HCT116 (cell line): ENCODE measurements around the gene PRXL2C. TPM values are rescaled to one million over a fixed set of nuclear protein-coding genes. Genes with fewer than 3 reads are reported as not detected.

Source experiments
- ATAC-seq: fragments of 200-7000 bp; cut with Tn5 transposase; 2 replicates; pipeline ENCODE4 v1.9.1; 2020; ENCODE audit warnings: mild to moderate bottlenecking, moderate library complexity
- BruUV-seq: library from RNA; stranded (reverse); fragments of 400-500 nt; replicated peaks from 2 replicates; lab custom pipeline; 2021; lab: Mats Ljungman, UMichigan
- CTCF ChIA-PET: fragments of 300-600 bp; sonication (Branson Sonifier 250); formaldehyde crosslinking; loops from one replicate; lab custom pipeline; 2021; ENCODE audit warnings: antibody characterized with exemption; lab: Charles Lee
- POLR2A ChIA-PET: fragments of 300-600, 350-600 bp; sonication (Branson Sonifier 250); formaldehyde crosslinking; loops from one replicate; lab custom pipeline; 2021; ENCODE audit warnings: antibody characterized with exemption; lab: Charles Lee
- RAD21 ChIA-PET, 2 experiments: fragments of 300-600 bp; sonication (Branson Sonifier 250); formaldehyde crosslinking; loops; one replicate each; lab custom pipeline; 2023; ENCODE audit warnings: low total read pairs in 2 of 2; ENCODE audit not compliant: uncharacterized antibody in 2 of 2, unreplicated experiment in 2 of 2, low non-redundant PET in 1 of 2; lab: Charles Lee
- DNase-seq: peaks from one replicate; pipeline ENCODE4 v3.0.0-alpha.2; 2010; ENCODE audit warnings: low read depth, low spot score
- H2AFZ ChIP-seq: fragments of 200-600 bp; shearing (Covaris generic), sonication (generic); 2 replicates; pipeline ENCODE4 v1.6.1; 2017; ENCODE audit warnings: low read depth, mixed run types, mixed read lengths, antibody characterized with exemption, low read length; ENCODE audit not compliant: poor library complexity, severe bottlenecking
- H3K27ac ChIP-seq: 2 replicates; pipeline ENCODE4 v1.5.1; 2012; ENCODE audit warnings: low read depth, low read length
- H3K27me3 ChIP-seq: fragments of 200-600 bp; sonication (generic); 2 replicates; pipeline ENCODE4 v1.6.1; 2016; ENCODE audit warnings: mixed run types, low read length, mixed read lengths; ENCODE audit not compliant: insufficient read depth
- H3K36me3 ChIP-seq, 2 experiments: fragments of 200-500 bp in 1 of 2; fragments of 200-600 bp in 1 of 2; sonication (Bioruptor generic) in 1 of 2; sonication (generic) in 1 of 2; 2 replicates each; pipeline versions ENCODE4 v1.5.1 to v1.6.1; 2014 to 2016; ENCODE audit warnings: low read length in 2 of 2, inconsistent platforms in 1 of 2, mixed read lengths in 1 of 2, mixed run types in 1 of 2; ENCODE audit not compliant: insufficient read depth in 2 of 2, control insufficient read depth in 1 of 2
- H3K4me1 ChIP-seq, 2 experiments: fragments of 200-600 bp in 1 of 2; sonication (generic) in 1 of 2; 2 replicates each; pipeline versions ENCODE4 v1.5.1 to v1.6.1; 2012 to 2017; ENCODE audit warnings: low read length in 2 of 2, inconsistent platforms in 1 of 2, mild to moderate bottlenecking in 1 of 2, mixed read lengths in 1 of 2, mixed run types in 1 of 2, moderate library complexity in 1 of 2; ENCODE audit not compliant: insufficient read depth in 2 of 2, control insufficient read depth in 1 of 2
- H3K4me2 ChIP-seq: fragments of 200-600 bp; sonication (generic); 2 replicates; pipeline ENCODE4 v1.6.1; 2017; ENCODE audit warnings: mixed run types, low read length, mixed read lengths
- H3K4me3 ChIP-seq, 2 experiments: fragments of 200-600 bp in 1 of 2; sonication (generic) in 1 of 2; replicated peaks in 1 of 2; 2 replicates each; pipeline ENCODE4 v1.5.1; 2011 to 2016; ENCODE audit warnings: low read length in 2 of 2, control low read depth in 1 of 2, low read depth in 1 of 2, mild to moderate bottlenecking in 1 of 2, mixed read lengths in 1 of 2, mixed run types in 1 of 2
- H3K79me2 ChIP-seq: fragments of 200-600 bp; sonication (generic); 2 replicates; pipeline ENCODE4 v1.6.1; 2017; ENCODE audit warnings: mild to moderate bottlenecking, mixed run types, low read length, moderate library complexity, mixed read lengths; ENCODE audit not compliant: insufficient read depth
- H3K9ac ChIP-seq: fragments of 200-600 bp; sonication (generic); 2 replicates; pipeline ENCODE4 v1.6.1; 2016; ENCODE audit warnings: low read length, mixed read lengths
- H3K9me2 ChIP-seq: fragments of 200-600 bp; sonication (generic), shearing (Covaris generic); 2 replicates; pipeline ENCODE4 v1.6.1; 2017; ENCODE audit warnings: mixed run types, mild to moderate bottlenecking, moderate library complexity; ENCODE audit not compliant: insufficient read depth
- H3K9me3 ChIP-seq, 2 experiments: fragments of 200-500 bp in 1 of 2; fragments of 200-600 bp in 1 of 2; sonication (Bioruptor generic) in 1 of 2; sonication (generic) in 1 of 2; 2 replicates each; pipeline ENCODE4 v1.6.1; 2014 to 2017; ENCODE audit warnings: low read length in 2 of 2, mixed read lengths in 2 of 2, inconsistent platforms in 1 of 2, low read depth in 1 of 2, mild to moderate bottlenecking in 1 of 2, mixed run types in 1 of 2, moderate library complexity in 1 of 2; ENCODE audit not compliant: control insufficient read depth in 1 of 2, insufficient read depth in 1 of 2
- H4K20me1 ChIP-seq: fragments of 200-600 bp; sonication (generic), shearing (Covaris generic); 2 replicates; pipeline ENCODE4 v1.6.1; 2017; ENCODE audit warnings: mixed run types, mild to moderate bottlenecking, moderate library complexity; ENCODE audit not compliant: insufficient read depth
- ATF3 ChIP-seq: IDR thresholded peaks from 2 replicates; pipeline ENCODE4 v1.6.1; 2012
- CBX3 ChIP-seq: IDR thresholded peaks from 2 replicates; pipeline ENCODE4 v1.6.1; 2012; ENCODE audit warnings: low read depth
- CTCF ChIP-seq, 3 experiments: fragments of 200-600 bp in 1 of 3; sonication (generic) in 1 of 3; IDR thresholded peaks in 2 of 3; conservative IDR thresholded peaks in 1 of 3; 2 replicates each; pipeline ENCODE4 v1.5.1; 2012 to 2017; ENCODE audit warnings: low read depth in 2 of 3, low read length in 2 of 3, antibody characterized with exemption in 1 of 3, borderline replicate concordance in 1 of 3, control low read depth in 1 of 3, mild to moderate bottlenecking in 1 of 3, mixed read lengths in 1 of 3, mixed run types in 1 of 3, moderate library complexity in 1 of 3; ENCODE audit not compliant: insufficient read depth in 1 of 3
- EGR1 ChIP-seq: IDR thresholded peaks from 2 replicates; pipeline ENCODE4 v1.6.1; 2012; ENCODE audit warnings: low read depth
- ELF1 ChIP-seq: IDR thresholded peaks from 2 replicates; pipeline ENCODE4 v1.6.1; 2012; ENCODE audit warnings: low read depth, borderline replicate concordance
- EZH2 ChIP-seq: fragments of 200-600 bp; sonication (generic); IDR thresholded peaks from 2 replicates; pipeline ENCODE4 v1.6.1; 2017; ENCODE audit warnings: antibody characterized with exemption, mixed run types
- JUND ChIP-seq: IDR thresholded peaks from 2 replicates; pipeline ENCODE4 v1.6.1; 2012
- MAX ChIP-seq: IDR thresholded peaks from 2 replicates; pipeline ENCODE4 v1.6.1; 2012
- POLR2A ChIP-seq: IDR thresholded peaks from 2 replicates; pipeline ENCODE4 v1.7.0; 2011; ENCODE audit warnings: borderline replicate concordance; ENCODE audit not compliant: insufficient read depth, insufficient read length; ENCODE audit errors: extremely low read depth
- POLR2AphosphoS5 ChIP-seq: IDR thresholded peaks from 2 replicates; pipeline ENCODE4 v1.6.1; 2011; ENCODE audit warnings: mild to moderate bottlenecking, low read depth, low read length, moderate library complexity
- RAD21 ChIP-seq: IDR thresholded peaks from 2 replicates; pipeline ENCODE4 v1.6.1; 2012; ENCODE audit warnings: low read depth, mild to moderate bottlenecking
- REST ChIP-seq: IDR thresholded peaks from 2 replicates; pipeline ENCODE4 v1.6.1; 2012; ENCODE audit warnings: low read depth
- SIN3A ChIP-seq: IDR thresholded peaks from 2 replicates; pipeline ENCODE4 v1.6.1; 2012; ENCODE audit warnings: low read depth
- SP1 ChIP-seq: IDR thresholded peaks from 2 replicates; pipeline ENCODE4 v1.6.1; 2012; ENCODE audit warnings: low read depth
- SRF ChIP-seq: IDR thresholded peaks from 2 replicates; pipeline ENCODE4 v1.6.1; 2012; ENCODE audit warnings: low read depth
- TCF7L2 ChIP-seq: IDR thresholded peaks from 2 replicates; pipeline ENCODE4 v1.7.0; 2011; ENCODE audit warnings: borderline replicate concordance, inconsistent platforms; ENCODE audit not compliant: insufficient read depth, insufficient read length; ENCODE audit errors: extremely low read depth
- YY1 ChIP-seq: IDR thresholded peaks from 2 replicates; pipeline ENCODE4 v1.6.1; 2011; ENCODE audit warnings: low read length, low read depth, moderate library complexity, mild to moderate bottlenecking; ENCODE audit not compliant: insufficient replicate concordance; ENCODE audit errors: extremely low read depth
- ZFX ChIP-seq: fragments of 450-650 bp; IDR thresholded peaks from 2 replicates; pipeline ENCODE4 v1.6.1; 2017
- ZNF274 ChIP-seq: fragments of 200-500 bp; sonication (Bioruptor generic); IDR thresholded peaks from 2 replicates; pipeline ENCODE4 v1.6.1; 2014; ENCODE audit warnings: mild to moderate bottlenecking, low read depth, low read length, inconsistent platforms
- intact Hi-C: fragments of 100-400 bp; cut with micrococcal nuclease; formaldehyde crosslinking; loops from 2 replicates; pipeline ENCODE4 v1.10.0; 2022
- total RNA-seq: library from RNA; stranded (reverse); gene quantifications from one replicate; pipeline ENCODE4 v1.2.1, GENCODE V29; 2021; ENCODE audit not compliant: unreplicated experiment

PRXL2C gene
- total RNA-seq, 1 experiment from 2014 or later, result 10.4 TPM

GRCh38 chr9:96668868-96669534 is 13.9 kb upstream of the PRXL2C start:
- TF ChIP-seq EZH2 (no peak), JUND (no peak), CBX3 (no peak), ZFX (no peak), SRF (no peak), TCF7L2 (no peak), ELF1 (no peak), ATF3 (no peak), EGR1 (no peak), REST (no peak), POLR2AphosphoS5 (no peak), RAD21 (no peak), SIN3A (no peak), SP1 (no peak), CTCF (IDR thresholded peaks at IDR 0.05 in 2 of 3, conservative IDR thresholded peaks at IDR 0.05 in 1 of 3; ENCODE audit: borderline replicate concordance in 1 of 3, insufficient read depth in 1 of 3, low read depth in 2 of 3, low read length in 2 of 3) (no peak), POLR2A (no peak), ZNF274 (no peak), MAX (no peak), YY1 (no peak)
- TF ChIP-seq, all 23 proteins: peak for 0
- Histone ChIP-seq H3K9ac (no peak overlapping the region), H3K9me2 (no peaks in the 10 kb centered on the region), H3K27ac (no peak overlapping the region), H3K4me3 (no peak overlapping the region), H3K36me3 (no peaks in the 10 kb centered on the region), H3K4me1 (peaks cover under 1 to 4% of the 10 kb centered on the region in 2 experiments; a peak in 3 of 4 replicates), H3K9me3 (no peaks in the 10 kb centered on the region), H2AFZ (no peak overlapping the region), H3K27me3 (no peaks in the 10 kb centered on the region), H4K20me1 (no peaks in the 10 kb centered on the region), H3K4me2 (no peak overlapping the region), H3K79me2 (no peaks in the 10 kb centered on the region)
- DNase-seq (no peak), ATAC-seq (no peak)
- RAD21 ChIA-PET, result no interaction called here
- intact Hi-C loops, result loop anchor here (5.0 kb wide), 2 partner anchors 217 to 342 kb away; partner anchors contain the start of gene HABP4
- BruUV-seq, result no TSS peak
- POLR2A ChIA-PET, result no interaction called here
- CTCF ChIA-PET, result no interaction called here
